ENCODE results near the gene TYR.
"Not testable (repeated sequence)": the region's sequence is repeated elsewhere in the genome, so short reads cannot be mapped to it uniquely, and the experiment has no call there.

Gene TYR

DNA sequence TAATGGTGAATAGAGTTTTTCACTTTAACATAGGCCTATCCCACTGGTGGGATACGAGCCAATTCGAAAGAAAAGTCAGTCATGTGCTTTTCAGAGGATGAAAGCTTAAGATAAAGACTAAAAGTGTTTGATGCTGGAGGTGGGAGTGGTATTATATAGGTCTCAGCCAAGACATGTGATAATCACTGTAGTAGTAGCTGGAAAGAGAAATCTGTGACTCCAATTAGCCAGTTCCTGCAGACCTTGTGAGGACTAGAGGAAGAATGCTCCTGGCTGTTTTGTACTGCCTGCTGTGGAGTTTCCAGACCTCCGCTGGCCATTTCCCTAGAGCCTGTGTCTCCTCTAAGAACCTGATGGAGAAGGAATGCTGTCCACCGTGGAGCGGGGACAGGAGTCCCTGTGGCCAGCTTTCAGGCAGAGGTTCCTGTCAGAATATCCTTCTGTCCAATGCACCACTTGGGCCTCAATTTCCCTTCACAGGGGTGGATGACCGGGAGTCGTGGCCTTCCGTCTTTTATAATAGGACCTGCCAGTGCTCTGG lies at the start of gene TYR:
TSS of gene TYR (plus strand) at position 185 of the 541 bp plus-strand sequence. CDS start at position 264, 79 bp downstream.
- DNase-seq (ENCODE audit: low read depth) = no peak

DNA sequence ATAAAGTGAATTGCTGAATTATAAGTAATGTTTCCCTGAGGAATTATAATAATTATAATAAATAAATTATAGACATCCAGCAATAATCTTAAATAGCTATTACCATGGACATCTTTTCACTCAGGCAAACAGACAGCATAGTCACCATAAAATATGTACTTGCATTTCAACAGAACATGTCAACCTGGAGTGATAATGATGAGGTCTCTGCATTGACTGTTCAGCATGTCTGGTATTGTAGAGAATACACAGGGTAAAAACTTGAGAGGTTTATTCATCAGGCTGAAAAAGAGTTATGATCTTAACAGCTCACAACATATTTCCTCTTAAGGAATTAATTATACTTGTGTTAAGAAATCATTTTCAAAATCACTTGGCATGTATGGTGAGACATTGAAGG lies 41.1 kb upstream of the TYR start:
- no peak for DNase-seq (ENCODE audit: low read depth)

DNA sequence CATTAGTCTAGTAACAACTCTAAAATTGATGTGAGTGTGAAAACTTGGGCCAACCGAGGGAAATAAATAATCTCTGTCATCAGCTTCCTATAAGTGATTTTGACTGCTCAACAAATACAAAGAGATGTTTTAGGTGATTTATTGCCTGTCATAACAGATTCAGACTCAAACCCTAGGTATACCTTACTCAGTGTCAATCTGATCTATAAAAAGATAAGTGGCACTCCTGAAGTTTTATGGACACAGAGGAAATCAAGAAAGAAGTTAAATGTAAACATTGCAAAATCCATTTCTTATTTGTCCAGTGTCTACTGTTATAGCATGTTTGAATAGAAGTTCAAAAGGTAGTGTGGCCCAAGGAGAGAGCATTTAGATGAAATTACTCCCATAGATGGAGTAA lies 30.4 kb upstream of the TYR start:
- no peak for DNase-seq (ENCODE audit: low read depth)

DNA sequence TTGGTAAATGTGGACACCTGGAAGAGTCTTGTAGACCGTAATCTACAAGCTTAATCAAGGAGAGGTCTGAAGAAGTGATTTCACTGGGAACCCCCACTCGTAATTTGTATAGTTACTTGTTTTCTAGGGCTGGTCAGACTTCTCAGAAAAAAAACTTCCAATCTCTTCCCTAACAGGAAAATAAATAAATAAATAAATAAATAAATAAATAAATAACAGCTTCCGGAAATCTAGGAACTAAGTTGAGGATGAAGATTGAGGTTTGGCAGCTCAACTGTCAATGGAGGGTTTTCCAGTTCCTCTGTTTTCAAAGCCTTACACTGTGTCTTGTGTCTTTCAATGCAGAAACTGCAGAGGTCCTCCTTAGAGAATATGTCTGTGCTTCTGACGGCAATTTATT lies 17.7 kb upstream of the TYR start:
- DNase-seq (ENCODE audit: low read depth) = no peak

DNA sequence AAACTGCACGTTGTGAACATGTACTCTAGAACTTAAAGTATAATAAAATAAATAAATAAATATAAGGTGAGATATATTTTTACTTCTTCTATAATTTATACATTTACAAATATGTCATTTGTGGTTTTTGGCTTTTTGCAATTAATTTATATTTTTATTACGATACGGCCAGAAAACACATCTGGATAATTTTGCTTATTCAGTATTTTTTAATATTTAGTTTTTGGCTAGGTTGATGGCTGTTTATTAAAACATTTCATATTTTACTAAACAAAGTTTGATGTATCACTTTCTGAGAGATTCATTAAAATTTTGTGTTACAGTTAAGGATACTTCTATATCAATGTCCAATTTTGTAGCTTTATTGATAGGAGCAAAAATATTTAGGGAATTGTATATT lies 15.7 kb upstream of the TYR start:
- no peak for DNase-seq (ENCODE audit: low read depth)

DNA sequence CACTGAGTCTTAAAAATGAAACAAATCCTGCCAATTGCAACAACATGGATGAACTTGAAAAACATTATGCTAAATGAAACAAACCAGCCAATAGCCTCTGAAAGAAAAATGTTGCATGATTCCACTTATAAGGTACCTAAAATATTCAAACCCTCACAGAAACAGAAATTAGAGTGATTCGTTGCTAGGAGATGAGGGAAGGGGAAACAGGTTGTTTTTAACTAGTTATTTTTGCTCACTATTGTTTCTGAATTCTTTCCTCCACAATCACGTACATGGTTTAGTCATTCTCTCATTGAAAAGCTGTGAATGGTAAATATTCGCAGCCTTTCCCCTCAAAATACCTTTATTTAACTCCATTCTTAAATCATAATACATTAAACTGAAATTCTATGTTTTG lies 14.0 kb upstream of the TYR start:
- DNase-seq (ENCODE audit: low read depth) = no peak

DNA sequence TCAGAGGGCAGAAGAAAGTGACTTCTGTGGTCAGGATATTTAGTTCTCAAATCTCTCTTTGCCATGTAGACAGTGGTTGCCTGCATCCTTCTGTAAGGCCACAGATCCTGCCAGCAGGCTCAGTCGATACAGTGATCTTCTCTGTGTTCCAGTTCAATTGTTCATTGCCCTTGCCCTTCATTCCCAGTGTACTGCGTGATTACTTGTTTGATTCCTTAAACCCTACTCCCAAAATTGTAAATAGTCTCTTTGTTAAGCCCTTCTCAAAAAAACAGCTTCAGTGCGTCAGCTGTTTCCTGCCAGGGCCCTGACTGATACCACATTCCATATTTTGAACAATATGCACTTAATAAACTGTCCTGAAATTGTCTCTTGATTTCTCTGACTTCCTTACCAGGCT lies 9.3 kb upstream of the TYR start:
- DNase-seq (ENCODE audit: low read depth) = no peak

DNA sequence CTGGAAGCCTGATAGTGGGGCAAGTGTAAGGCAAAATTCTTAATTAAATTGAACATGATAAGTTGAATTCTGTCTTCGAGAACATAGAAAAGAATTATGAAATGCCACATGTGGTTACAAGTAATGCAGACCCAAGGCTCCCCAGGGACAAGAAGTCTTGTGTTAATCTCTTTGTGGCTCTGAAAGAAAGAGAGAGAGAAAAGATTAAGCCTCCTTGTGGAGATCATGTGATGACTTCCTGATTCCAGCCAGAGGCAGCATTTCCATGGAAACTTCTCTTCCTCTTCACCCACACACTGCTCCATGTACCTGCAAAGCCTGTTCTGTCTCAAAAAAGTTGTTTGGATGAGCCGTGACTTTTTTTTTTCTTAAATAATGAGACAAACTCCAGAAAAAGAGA lies 1.9 kb upstream of the TYR start:
- DNase-seq (ENCODE audit: low read depth) = no peak

DNA sequence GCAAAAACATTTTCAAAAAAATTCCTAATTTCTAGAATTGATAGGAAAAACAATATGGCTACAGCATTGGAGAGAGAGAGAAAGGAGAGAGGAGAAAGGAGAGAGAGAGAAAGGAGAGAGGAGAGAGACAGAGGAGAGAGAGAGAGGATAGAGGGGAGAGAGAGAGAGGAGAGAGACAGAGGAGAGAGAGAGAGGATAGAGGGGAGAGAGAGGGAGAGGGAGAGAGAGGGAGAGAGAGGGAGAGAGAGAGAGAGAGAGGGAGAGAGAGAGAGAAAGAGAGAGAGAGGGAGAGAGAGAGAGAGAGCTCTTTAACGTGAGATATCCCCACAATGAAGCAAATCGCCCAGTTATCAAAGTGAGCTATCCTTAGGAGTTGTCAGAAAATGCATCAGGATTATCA lies 737 bp upstream of the TYR start:
- no peak for DNase-seq (ENCODE audit: low read depth)

DNA sequence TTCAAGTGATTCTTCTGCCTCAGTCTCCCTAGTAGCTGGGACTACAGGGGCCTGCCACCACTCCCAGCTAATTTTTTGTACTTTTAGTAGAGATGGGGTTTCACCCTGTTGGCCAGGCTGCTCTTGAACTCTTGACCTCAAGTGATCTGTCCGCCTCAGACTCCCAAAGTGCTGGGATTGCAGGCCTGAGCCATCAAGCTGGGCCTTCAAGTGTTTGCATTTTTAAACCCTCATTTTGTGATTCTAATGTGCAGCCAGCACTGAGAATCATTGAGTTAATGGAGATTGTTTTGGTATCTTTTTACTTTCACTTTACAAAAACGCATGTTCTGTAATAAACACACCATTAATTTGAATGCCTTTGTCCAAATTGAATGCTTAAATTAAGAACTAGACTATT lies 3.4 kb downstream of the TYR start:
- DNase-seq (ENCODE audit: low read depth) = no peak

DNA sequence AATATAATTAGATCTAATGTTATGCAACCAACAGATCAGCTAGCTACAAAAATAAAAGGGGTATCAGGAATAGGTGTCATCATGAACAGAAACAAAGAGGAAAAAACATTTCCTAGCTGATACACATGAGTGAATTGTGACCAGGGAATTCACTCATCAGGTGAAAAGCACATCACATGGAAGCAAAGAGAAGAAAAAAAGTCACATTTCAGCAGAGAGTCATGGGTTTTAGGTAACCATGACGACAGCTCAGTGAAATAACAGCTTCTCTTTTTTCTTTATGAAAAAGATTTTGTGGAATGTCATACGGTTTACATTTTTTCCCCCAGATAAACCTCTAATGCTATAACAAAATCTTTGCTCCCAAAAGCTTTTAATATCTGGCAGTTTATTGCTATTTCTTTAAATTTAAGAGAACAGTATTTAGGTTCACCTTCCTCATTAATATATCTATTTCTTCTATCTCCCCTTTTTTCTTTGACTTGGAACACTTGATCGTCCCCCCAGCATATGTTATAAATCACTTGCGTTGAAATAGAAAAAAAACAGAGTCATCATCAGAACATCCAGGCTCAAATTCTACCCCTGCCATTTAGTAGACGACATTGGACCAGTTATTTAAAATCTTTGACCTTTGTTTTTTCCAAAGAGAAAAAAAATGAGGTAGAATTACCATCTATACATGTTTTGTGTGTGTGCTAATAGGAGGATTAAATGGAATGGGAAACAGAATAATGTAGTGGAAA lies 5.3 kb downstream of the TYR start:
- DNase-seq (ENCODE audit: low read depth) = peak; percentile 9

DNA sequence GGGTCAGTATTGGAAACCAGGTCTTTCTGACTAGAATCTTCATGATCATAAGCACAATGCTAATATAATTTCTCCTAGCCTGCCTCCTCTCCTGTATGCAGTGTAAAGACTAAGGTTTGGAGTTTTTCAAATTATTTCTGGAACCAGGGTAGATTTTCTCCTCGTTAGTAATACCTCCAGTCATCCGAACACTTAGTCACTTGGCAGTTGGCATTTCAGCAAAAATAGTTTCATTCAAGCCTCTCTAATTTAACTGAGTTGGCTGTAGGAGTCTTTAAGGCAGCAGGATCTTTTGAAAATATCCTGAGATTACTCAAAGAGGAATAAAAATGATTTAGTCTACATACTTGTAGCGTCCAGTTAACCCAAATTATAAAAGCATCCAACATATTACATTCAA lies 6.3 kb downstream of the TYR start:
- DNase-seq (ENCODE audit: low read depth) = no peak

DNA sequence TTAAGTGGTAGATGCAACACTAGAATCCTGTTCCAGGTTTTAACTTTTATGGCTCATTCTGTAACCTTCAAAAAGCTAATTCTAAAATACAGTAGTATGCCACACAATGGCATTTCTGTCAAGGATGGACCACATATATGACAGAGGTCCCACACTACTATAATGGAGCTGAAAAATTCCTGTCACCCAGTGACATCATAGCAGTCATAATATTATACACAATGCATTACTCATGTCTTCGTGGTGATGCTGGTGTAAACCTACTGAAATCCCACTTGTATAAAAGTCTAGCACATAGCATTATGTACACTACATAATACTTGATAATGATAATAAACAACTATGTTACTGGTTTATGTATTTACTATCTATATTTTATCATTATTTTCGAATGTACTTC lies 12.1 kb downstream of the TYR start:
- no peak for DNase-seq (ENCODE audit: low read depth)

DNA sequence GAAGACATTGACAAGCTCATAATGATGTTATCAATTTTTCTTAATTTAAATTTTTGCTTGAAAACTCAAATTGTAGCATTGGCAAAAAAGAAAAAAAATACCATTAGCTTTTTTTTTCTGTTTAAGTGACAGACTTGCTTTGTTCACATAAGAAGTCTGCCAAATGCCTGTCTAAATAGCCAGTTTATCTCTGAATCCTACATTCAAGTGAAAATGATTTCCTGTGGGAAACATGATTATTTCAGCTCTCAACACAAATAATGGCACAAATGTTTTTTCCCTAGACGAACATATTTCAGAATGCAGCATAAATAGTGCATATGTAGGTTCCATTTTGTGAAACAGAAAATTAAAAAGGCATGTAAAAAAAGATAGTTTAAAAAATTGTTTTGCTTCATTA lies 23.5 kb downstream of the TYR start:
- DNase-seq (ENCODE audit: low read depth) = no peak

DNA sequence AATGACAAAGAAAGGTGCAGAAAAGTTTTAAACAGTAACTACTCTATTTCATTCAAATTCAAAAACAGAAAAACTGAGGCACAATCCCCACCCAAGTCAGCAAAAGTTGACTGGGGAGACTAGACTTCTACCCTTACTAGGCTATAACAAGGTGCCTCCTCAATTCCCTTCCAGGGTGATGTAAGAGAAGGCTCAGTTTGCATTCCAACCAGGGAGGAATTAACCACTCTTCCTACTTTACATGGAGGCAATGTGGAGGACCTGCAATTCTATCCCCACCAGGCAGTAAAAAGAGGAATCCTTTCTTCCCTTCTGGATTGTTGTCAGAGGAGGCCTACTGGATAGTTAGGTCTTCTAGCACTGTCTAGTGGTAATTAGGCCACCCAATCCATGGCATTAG lies 26.1 kb downstream of the TYR start:
- DNase-seq (ENCODE audit: low read depth) = no peak

DNA sequence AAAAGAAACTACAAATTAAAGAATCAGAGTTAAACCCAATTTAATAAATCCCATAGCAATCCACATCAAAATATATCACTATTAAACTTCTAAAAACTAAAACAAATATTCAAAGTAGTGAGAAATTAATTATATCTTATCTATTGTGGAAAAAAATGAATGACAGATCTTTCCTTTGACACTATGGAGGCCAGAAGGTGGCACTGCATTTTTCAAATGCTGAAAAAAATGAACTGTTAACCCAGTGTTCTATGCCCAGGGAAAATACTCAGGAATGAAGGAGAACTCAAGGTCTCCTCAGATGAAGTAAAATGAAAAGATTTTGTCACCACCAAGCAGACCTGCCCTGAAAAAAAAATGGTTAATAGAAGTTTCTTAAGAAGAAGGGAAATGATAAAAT lies 27.7 kb downstream of the TYR start:
- DNase-seq (ENCODE audit: low read depth) = no peak

DNA sequence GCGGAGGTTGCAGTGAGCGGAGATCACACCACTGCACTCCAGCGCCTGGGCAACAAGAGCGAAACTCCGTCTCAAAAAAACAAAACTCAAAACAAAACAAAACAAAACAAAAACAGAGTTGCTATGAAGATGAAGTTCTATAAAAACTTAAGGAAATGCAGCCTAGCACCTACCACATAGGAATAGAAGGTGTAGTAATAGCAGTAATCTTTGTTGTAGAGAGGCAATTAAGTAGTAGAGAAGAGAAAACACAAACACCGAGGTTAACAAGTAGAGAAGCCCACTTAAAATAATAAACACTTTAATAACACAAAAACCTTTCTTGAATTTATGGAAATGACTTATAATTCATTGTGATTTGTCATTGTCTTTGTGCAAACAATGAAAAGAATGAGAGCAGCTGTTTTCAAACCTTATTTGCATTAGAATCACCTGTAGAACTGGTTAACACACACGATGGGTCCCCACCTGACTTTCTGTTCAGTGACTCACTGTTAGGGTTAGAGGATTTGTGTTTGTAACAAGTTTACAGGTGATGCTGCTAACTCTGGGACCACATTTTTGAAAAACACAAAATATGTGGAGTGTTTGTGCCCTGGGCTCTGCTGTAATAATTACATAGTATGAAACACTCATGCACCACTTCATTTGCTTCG lies 43.1 kb downstream of the TYR start:
- DNase-seq (ENCODE audit: low read depth) = no peak

DNA sequence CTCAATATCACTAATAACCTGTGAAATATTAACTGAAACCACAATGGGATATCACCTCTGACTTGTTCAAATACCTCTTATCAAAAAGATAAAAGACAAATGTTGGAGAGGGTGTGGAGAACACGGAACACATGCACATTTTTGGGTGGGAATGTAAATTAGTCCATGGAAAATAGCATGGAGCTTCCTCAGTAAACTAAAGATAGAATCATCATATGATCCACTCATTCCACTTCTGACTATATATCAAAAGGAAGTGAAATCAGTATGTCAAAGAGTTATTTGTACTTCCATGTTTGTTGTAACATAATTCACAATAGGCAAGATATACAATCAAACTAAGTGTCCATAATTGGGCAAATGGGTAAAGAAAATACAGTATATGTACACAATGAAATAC lies 57.4 kb downstream of the TYR start:
- no peak for DNase-seq (ENCODE audit: low read depth)

DNA sequence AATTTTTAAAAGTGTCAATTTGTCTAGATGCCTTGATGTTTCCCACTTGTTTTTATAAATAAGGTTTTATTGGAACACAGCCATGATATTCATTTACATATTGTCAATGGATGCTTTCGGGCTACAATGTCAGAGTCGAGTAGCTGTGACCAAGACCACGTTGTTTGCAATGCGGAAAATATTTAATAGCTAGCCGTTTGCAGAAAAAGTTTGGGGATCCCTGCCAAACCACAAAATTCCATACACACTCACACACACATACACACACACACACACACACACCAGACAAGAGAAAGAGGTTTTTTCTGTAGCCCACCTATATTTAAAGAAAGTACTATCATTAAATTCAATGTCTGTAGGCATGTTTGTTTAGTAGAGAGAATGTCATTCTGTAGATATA lies 58.3 kb downstream of the TYR start:
- no peak for DNase-seq (ENCODE audit: low read depth)

DNA sequence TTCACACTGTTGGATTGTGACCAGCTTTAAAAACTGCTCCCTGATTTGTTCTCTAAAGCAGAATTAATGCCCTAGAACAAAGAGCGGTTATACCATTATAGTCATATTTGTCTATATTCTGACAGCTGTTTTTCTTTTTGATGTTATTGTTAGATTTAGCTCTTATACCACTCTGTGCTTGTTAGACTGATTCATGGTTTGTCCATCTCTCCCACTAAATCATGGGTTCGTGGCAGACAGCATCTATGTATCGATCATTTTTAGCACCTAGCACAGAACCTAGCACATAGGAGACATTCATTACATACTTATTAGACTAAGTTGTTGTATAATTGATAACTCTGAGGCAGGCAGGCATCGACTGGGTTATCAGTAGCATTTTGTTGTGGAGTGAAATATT lies 69.3 kb downstream of the TYR start:
- DNase-seq (ENCODE audit: low read depth) = not testable (repeated sequence)

DNA sequence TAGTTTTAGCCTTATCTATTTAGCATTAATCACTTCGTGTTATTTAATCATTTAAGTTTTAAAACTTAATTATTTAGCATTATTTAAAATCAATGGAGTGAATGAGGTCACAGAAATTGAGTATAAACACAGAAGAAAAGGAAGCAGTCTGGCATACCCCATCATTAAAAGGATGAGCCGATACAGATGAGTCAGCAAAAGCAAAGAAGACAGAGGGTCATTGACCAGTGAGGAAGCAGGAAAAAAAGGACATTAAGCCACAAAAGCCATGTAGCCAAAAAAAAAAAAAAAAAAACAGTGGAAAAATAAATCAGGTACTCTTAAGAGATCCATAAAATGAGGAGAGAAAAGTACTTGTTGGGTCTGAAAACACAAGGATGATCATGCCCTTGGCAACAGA lies 71.5 kb downstream of the TYR start:
- no peak for DNase-seq (ENCODE audit: low read depth)

DNA sequence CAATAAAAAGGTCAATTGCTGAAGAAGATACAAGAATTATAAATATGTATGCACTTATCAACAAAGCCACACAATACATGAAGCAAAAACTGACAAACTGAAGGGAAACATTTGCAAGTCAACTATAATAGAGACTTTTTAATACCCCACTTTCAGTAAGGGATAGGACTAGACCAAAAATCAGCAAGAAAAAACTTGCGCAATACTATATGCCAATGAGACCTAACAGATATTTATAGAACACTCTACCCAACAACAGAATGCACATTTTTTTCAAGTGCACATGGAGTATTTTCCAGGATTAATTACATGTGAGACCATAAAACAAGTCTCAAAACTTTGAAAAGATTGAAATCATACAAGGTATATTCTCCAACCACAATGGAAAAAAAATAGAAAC lies 83.8 kb downstream of the TYR start:
- not testable (repeated sequence) for DNase-seq (ENCODE audit: low read depth)

DNA sequence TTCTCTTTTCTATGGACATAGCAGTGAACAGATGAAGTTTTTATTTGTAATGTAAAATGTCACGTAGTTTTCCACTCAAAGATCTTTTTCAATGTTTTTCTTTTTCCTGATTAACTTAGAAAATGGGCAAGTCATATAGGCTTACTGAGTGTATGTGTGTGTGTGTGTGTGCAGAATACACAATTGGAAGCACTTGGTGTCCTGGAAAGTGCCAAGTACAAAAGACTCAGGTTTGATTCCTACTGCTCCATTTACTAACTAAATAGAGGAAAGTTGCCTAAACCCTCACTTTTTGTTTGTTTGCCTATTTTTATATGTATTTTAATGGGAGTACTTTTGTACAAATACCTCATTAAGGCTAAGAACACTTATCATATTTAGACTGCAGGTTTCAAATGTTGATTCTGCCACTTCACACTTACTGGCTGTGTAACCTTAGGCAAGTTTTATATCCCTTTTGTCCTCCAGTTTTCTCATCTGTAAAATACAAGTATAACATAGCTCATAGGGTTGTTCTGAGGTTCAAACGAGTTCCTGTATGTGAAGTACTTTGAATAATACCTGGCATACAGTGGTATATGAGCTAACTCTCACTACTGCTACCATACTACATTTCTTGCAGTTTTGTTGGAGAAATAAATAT lies 90.1 kb downstream of the TYR start:
- DNase-seq (ENCODE audit: low read depth) = no peak
